Hematopoietic multipotent progenitor cell treated with erythropoietin and hydrocortisone succinate and interleukin-3 and kit ligand, for 15 days (in vitro differentiated cells): ENCODE data around the gene AGXT2.
"Not testable (repeated sequence)": the region's sequence is repeated elsewhere in the genome, so short reads cannot be mapped to it uniquely, and the experiment has no call there.

Source experiments
- DNase-seq: peaks from one replicate; pipeline ENCODE4 v3.0.0-alpha.2; 2015; ENCODE audit warnings: low spot score

AGXT2 gene

GRCh38 chr5:35050541-35051126, 2.9 kb upstream of the AGXT2 start:
- no peak for DNase-seq

GRCh38 chr5:35048910-35049309, 1.2 kb upstream of the AGXT2 start:
- DNase-seq: no peak

- no peak for DNase-seq
These were observed 975 bp downstream of the AGXT2 start for GRCh38 chr5:35046774-35047173.

GRCh38 chr5:35045280-35045679, 2.5 kb downstream of the AGXT2 start:
- DNase-seq: no peak

GRCh38 chr5:35044649-35045048, 3.1 kb downstream of the AGXT2 start:
- DNase-seq: no peak

- DNase-seq: no peak
These were observed 5.0 kb downstream of the AGXT2 start for GRCh38 chr5:35042781-35043180.

- DNase-seq: no peak
These were observed 6.5 kb downstream of the AGXT2 start for GRCh38 chr5:35041261-35041660.

- no peak for DNase-seq
These were observed 8.9 kb downstream of the AGXT2 start for GRCh38 chr5:35038891-35039290.

GRCh38 chr5:35036536-35036935, 11.2 kb downstream of the AGXT2 start:
- no peak for DNase-seq

GRCh38 chr5:35035929-35036328, 11.8 kb downstream of the AGXT2 start:
- DNase-seq: not testable (repeated sequence)

GRCh38 chr5:35035271-35035670, 12.5 kb downstream of the AGXT2 start:
- no peak for DNase-seq

- DNase-seq: no peak
These were observed 15.4 kb downstream of the AGXT2 start for GRCh38 chr5:35032356-35032755.

GRCh38 chr5:35031276-35031675, 16.5 kb downstream of the AGXT2 start:
- no peak for DNase-seq

- no peak for DNase-seq
These were observed 17.2 kb downstream of the AGXT2 start for GRCh38 chr5:35030426-35031100.

GRCh38 chr5:35029333-35029732, 18.4 kb downstream of the AGXT2 start:
- DNase-seq: no peak

- no peak for DNase-seq
These were observed 20.8 kb downstream of the AGXT2 start for GRCh38 chr5:35026941-35027340.

GRCh38 chr5:35026280-35026840, 21.4 kb downstream of the AGXT2 start:
- DNase-seq: no peak

- DNase-seq: no peak
These were observed 22.7 kb downstream of the AGXT2 start for GRCh38 chr5:35024911-35025510.

GRCh38 chr5:35023391-35024178, 24.2 kb downstream of the AGXT2 start:
- DNase-seq: no peak

GRCh38 chr5:35016174-35017051, 31.3 kb downstream of the AGXT2 start:
- no peak for DNase-seq

- DNase-seq: no peak
These were observed 32.7 kb downstream of the AGXT2 start for GRCh38 chr5:35015063-35015462.

GRCh38 chr5:35012796-35013195, 35.0 kb downstream of the AGXT2 start:
- DNase-seq: no peak
